LNCAP (cell line): Measurements from ENCODE around the gene ACBD5.
A peak's percentile ranks its signal among the peaks of the same experiment; 100 is the strongest.

Experiments used
- TF ChIP-seq, protein P1 (sequence below): fragments of 450-650 bp; IDR thresholded peaks from 2 replicates; pipeline ENCODE4 v1.5.1; 2017; ENCODE audit warnings: mild to moderate bottlenecking

Gene ACBD5

GRCh38 chr10:27225011-27225590, 15.5 kb downstream of the ACBD5 start:
- TF ChIP-seq, protein P1, sequence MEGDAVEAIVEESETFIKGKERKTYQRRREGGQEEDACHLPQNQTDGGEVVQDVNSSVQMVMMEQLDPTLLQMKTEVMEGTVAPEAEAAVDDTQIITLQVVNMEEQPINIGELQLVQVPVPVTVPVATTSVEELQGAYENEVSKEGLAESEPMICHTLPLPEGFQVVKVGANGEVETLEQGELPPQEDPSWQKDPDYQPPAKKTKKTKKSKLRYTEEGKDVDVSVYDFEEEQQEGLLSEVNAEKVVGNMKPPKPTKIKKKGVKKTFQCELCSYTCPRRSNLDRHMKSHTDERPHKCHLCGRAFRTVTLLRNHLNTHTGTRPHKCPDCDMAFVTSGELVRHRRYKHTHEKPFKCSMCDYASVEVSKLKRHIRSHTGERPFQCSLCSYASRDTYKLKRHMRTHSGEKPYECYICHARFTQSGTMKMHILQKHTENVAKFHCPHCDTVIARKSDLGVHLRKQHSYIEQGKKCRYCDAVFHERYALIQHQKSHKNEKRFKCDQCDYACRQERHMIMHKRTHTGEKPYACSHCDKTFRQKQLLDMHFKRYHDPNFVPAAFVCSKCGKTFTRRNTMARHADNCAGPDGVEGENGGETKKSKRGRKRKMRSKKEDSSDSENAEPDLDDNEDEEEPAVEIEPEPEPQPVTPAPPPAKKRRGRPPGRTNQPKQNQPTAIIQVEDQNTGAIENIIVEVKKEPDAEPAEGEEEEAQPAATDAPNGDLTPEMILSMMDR = no peak

DNA sequence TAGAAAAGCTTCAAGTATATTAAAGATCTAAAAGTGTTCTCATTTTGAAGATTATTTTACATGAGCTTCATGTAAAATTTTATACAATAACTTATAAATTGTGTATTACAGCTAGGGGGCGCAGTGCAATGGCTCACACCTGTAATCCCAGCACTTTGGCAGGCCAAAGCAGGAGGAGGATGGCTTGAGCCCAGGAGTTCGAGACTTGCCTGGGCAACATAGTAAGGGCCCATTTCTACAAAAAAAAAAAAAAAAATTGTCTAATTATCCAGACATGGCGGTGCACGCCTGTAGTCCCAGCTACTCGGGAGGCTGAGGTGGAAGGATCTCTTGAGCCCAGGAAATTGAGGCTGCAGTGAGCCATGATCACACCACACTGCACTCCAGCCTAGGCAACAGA, 16.6 kb downstream of the ACBD5 start:
- TF ChIP-seq, protein P1 = peak; percentile 62

DNA sequence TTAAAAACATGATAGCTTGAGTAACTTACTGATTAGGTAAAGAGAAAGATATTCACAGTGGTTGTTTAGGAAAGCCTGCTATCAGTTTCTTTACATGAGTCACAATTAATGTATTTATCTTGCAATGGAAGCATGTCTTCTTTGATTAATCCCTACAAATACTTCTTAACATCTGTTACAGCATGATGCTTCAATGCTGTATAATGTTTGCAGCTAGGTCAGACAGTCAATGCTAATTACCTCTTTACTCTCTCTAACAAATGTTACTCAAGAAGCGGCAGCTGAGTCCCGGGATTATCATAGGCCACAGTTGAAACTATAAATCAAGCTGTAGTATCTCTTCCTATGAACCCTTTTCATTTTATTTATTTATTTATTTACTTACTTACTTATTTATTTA, 33.2 kb downstream of the ACBD5 start:
- TF ChIP-seq, protein P1 = no peak

GRCh38 chr10:27203806-27204205, 36.8 kb downstream of the ACBD5 start:
- TF ChIP-seq, protein P1 = no peak

- TF ChIP-seq, protein P1 = no peak
These were observed 42.5 kb downstream of the ACBD5 start for GRCh38 chr10:27197980-27198620.

DNA sequence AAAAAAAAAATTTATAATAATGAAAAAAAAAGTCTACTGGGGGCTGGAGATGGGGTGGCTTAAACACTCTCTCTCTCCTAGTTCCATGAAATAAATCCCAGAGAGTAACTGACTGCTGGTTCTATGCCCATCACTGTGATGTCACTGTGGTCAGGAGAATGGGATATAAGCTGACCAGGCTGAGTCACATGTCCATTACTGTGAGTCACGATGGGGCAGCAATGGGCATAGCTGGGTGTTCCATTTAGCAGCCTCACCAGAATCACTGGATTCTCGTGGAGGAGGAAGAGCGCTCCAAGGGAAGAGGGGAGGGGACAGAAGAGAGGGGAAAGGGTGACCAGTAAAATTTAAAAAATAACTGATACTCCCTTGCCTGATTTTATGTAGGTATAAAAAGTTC, 48.3 kb downstream of the ACBD5 start:
- TF ChIP-seq, protein P1 = no peak

DNA sequence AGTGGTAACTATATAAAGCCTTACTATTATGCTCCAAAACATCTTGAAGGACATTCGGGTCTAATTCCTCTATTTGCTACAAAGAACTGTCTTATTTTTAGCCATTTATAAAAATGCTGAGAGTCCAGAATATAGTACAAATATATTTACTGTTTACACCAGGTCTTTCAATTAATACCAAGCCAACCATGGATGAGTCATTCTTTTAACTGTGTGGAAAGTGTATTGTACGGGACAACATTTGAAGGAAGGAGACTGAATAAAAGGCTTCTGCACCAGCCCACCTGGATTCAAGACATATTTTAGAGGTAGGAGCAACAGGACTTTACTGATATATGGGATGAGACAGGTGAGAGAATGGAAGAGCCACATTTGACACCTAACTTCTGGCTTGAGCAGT, 50.1 kb downstream of the ACBD5 start:
- TF ChIP-seq, protein P1 = no peak

DNA sequence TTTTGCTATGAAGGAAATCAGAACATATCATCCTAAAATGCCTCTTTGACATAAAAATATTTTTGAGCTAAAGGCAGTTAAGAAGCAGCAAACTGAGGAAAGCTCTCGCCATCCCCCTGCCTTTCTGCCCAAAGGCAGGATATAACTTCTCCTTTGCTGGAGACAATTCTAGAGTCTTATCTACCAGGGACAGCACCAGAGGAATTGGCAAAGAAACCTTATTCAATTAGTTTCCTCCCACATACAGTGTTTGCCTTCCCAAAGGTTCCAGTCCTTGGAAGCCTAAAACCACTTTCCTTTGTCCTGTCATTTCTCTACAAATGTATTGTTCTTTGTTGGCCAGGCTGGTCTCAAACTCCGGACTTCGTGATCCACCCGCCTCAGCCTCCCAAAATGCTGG, 51.7 kb downstream of the ACBD5 start:
- TF ChIP-seq, protein P1 = no peak
